SU-DHL-6 (cell line): Measurements from ENCODE around the gene CCND1.

Experiments
- H2AFZ ChIP-seq: fragments of 200-600 bp; sonication (generic); 2 replicates; pipeline ENCODE4 v1.6.1; 2014; ENCODE audit warnings: low read depth, mild to moderate bottlenecking, moderate library complexity, mixed read lengths, antibody characterized with exemption, low read length; ENCODE audit not compliant: severe bottlenecking
- H3F3A ChIP-seq: fragments of 200-600 bp; shearing (Covaris generic); 2 replicates; pipeline ENCODE4 v1.6.0; 2016; ENCODE audit warnings: antibody characterized with exemption, mild to moderate bottlenecking; ENCODE audit not compliant: insufficient read depth
- H3K27ac ChIP-seq: fragments of 200-600 bp; sonication (generic); 2 replicates; pipeline ENCODE4 v1.5.1; 2016; ENCODE audit warnings: low read depth, mild to moderate bottlenecking, low read length, moderate library complexity, mixed read lengths
- H3K27me3 ChIP-seq: fragments of 200-600 bp; sonication (generic), shearing (Covaris generic); 2 replicates; pipeline ENCODE4 v1.6.0; 2014; ENCODE audit warnings: mild to moderate bottlenecking, low read length
- H3K36me3 ChIP-seq: fragments of 200-600 bp; sonication (generic); 2 replicates; pipeline ENCODE4 v1.6.1; 2014; ENCODE audit warnings: mild to moderate bottlenecking, low read length, mixed read lengths
- H3K4me2 ChIP-seq: fragments of 300-600, 200-600 bp; shearing (Covaris generic), sonication (generic); 2 replicates; pipeline ENCODE4 v1.6.0; 2014; ENCODE audit warnings: low read length, low read depth, mild to moderate bottlenecking; ENCODE audit not compliant: poor library complexity, severe bottlenecking
- H3K4me3 ChIP-seq: fragments of 200-600 bp; sonication (generic); 2 replicates; pipeline ENCODE4 v1.5.1; 2014; ENCODE audit warnings: antibody characterized with exemption, low read length, mild to moderate bottlenecking, mixed read lengths; ENCODE audit not compliant: insufficient read depth, poor library complexity, severe bottlenecking
- H3K79me2 ChIP-seq: fragments of 200-600 bp; sonication (generic); 2 replicates; pipeline ENCODE4 v1.6.1; 2014; ENCODE audit warnings: mild to moderate bottlenecking, low read length, moderate library complexity; ENCODE audit not compliant: insufficient read depth
- H3K9ac ChIP-seq: fragments of 200-600 bp; sonication (generic); 2 replicates; pipeline ENCODE4 v1.7.0; 2014; ENCODE audit warnings: mild to moderate bottlenecking, low read length
- H3K9me2 ChIP-seq: fragments of 200-600 bp; sonication (generic); replicated peaks from 2 replicates; pipeline ENCODE4 v1.6.1; 2014; ENCODE audit warnings: low read length; ENCODE audit not compliant: insufficient read depth
- H3K9me3 ChIP-seq: fragments of 200-600 bp; sonication (generic); 2 replicates; pipeline ENCODE4 v1.6.1; 2014; ENCODE audit warnings: low read length, mixed read lengths; ENCODE audit not compliant: insufficient read depth
- H4K20me1 ChIP-seq: fragments of 200-600 bp; sonication (generic); 2 replicates; pipeline ENCODE4 v1.6.1; 2014; ENCODE audit warnings: low read depth, mild to moderate bottlenecking, antibody characterized with exemption, low read length, moderate library complexity, mixed read lengths
- EZH2phosphoT487 ChIP-seq: fragments of 200-600 bp; sonication (generic), shearing (Covaris generic); conservative IDR thresholded peaks from 2 replicates; pipeline ENCODE4 v1.6.1; 2018; ENCODE audit warnings: mild to moderate bottlenecking, antibody characterized with exemption, low read length, moderate library complexity, mixed read lengths
- TF ChIP-seq, protein P1 (sequence below): fragments of 200-600 bp; sonication (generic); IDR thresholded peaks from one replicate; pipeline ENCODE4 v1.5.1; 2017; ENCODE audit warnings: antibody characterized with exemption, mild to moderate bottlenecking, low read length, moderate library complexity; ENCODE audit not compliant: insufficient read depth, poor library complexity, severe bottlenecking

CCND1 gene

GRCh38 chr11:69650081-69650831 lies 9.3 kb downstream of the CCND1 start:
- TF ChIP-seq EZH2phosphoT487 = no peak
- TF ChIP-seq, protein P1, sequence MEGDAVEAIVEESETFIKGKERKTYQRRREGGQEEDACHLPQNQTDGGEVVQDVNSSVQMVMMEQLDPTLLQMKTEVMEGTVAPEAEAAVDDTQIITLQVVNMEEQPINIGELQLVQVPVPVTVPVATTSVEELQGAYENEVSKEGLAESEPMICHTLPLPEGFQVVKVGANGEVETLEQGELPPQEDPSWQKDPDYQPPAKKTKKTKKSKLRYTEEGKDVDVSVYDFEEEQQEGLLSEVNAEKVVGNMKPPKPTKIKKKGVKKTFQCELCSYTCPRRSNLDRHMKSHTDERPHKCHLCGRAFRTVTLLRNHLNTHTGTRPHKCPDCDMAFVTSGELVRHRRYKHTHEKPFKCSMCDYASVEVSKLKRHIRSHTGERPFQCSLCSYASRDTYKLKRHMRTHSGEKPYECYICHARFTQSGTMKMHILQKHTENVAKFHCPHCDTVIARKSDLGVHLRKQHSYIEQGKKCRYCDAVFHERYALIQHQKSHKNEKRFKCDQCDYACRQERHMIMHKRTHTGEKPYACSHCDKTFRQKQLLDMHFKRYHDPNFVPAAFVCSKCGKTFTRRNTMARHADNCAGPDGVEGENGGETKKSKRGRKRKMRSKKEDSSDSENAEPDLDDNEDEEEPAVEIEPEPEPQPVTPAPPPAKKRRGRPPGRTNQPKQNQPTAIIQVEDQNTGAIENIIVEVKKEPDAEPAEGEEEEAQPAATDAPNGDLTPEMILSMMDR = no peak

GRCh38 chr11:69650832-69651344 lies 9.9 kb downstream of the CCND1 start:
- Histone ChIP-seq H3K4me3 (no peak overlapping the region), H3K27ac (no peak overlapping the region), H3K9ac (no peak overlapping the region), H3K36me3 (no peaks in the 10 kb centered on the region), H3K9me3 (no peaks in the 10 kb centered on the region), H4K20me1 (no peaks in the 10 kb centered on the region), H3K9me2 (no peaks in the 10 kb centered on the region), H2AFZ (no peak overlapping the region), H3F3A (no peaks in the 10 kb centered on the region), H3K79me2 (no peaks in the 10 kb centered on the region), H3K27me3 (no peaks in the 10 kb centered on the region), H3K4me2 (no peak overlapping the region)
- TF ChIP-seq EZH2phosphoT487 = no peak
- TF ChIP-seq, protein P1 = no peak

More at GRCh38 chr11:69650081-69650831, 9.3 kb downstream of the CCND1 start:
- H3K36me3 ChIP-seq = no peaks in the 10 kb centered on the region
- H4K20me1 ChIP-seq = no peaks in the 10 kb centered on the region
- no peak overlapping the region for H3K9ac ChIP-seq
- no peak overlapping the region for H3K4me3 ChIP-seq
- no peaks in the 10 kb centered on the region for H3K27me3 ChIP-seq
- no peak overlapping the region for H3K27ac ChIP-seq
- H3F3A ChIP-seq = no peaks in the 10 kb centered on the region
- H2AFZ ChIP-seq = no peak overlapping the region
- H3K9me3 ChIP-seq = no peaks in the 10 kb centered on the region
- H3K4me2 ChIP-seq = no peak overlapping the region
- no peaks in the 10 kb centered on the region for H3K9me2 ChIP-seq
- no peaks in the 10 kb centered on the region for H3K79me2 ChIP-seq

- H3K27ac ChIP-seq = no peak overlapping the region
- H3K27me3 ChIP-seq = no peaks in the 10 kb centered on the region
- H4K20me1 ChIP-seq = no peaks in the 10 kb centered on the region
- no peaks in the 10 kb centered on the region for H3K9me2 ChIP-seq
- H3K4me3 ChIP-seq = no peak overlapping the region
- no peaks in the 10 kb centered on the region for H3K36me3 ChIP-seq
- no peak overlapping the region for H2AFZ ChIP-seq
- no peaks in the 10 kb centered on the region for H3F3A ChIP-seq
- TF ChIP-seq, protein P1 = no peak
- TF ChIP-seq EZH2phosphoT487 = no peak
- H3K9ac ChIP-seq = no peak overlapping the region
- no peak overlapping the region for H3K4me2 ChIP-seq
- no peaks in the 10 kb centered on the region for H3K9me3 ChIP-seq
- no peaks in the 10 kb centered on the region for H3K79me2 ChIP-seq
Observed at GRCh38 chr11:69651834-69652620, 11.1 kb downstream of the CCND1 start.
